Suprapubic skin (tissue), 4 donors: ENCODE measurements around the gene CFAP92. TPM values are rescaled to one million over a fixed set of nuclear protein-coding genes. Genes with fewer than 3 reads are reported as not detected.

Experiments
- DNase-seq, 2 donors: peaks; one replicate each; pipeline ENCODE4 v3.0.0-alpha.2; 2019; ENCODE audit warnings: low spot score in 2 of 2
- H3K27ac ChIP-seq: fragments of 200-600 bp; sonication (generic); one replicate; pipeline ENCODE4 v1.5.1; 2019
- H3K27me3 ChIP-seq: fragments of 200-600 bp; sonication (generic); one replicate; pipeline ENCODE4 v1.5.1; 2019
- H3K36me3 ChIP-seq: fragments of 200-600 bp; sonication (generic); one replicate; pipeline ENCODE4 v1.5.1; 2019
- H3K4me1 ChIP-seq: fragments of 200-600 bp; sonication (generic); one replicate; pipeline ENCODE4 v1.5.1; 2019
- H3K4me3 ChIP-seq: fragments of 200-600 bp; sonication (generic); one replicate; pipeline ENCODE4 v1.5.1; 2019; ENCODE audit warnings: mild to moderate bottlenecking
- H3K9me3 ChIP-seq: fragments of 200-600 bp; sonication (generic); one replicate; pipeline ENCODE4 v1.5.1; 2019
- CTCF ChIP-seq, 2 donors: fragments of 200-600 bp in 1 of 2; fragments of 450-650 bp in 1 of 2; sonication (generic) in 1 of 2; IDR thresholded peaks; one replicate each; pipeline ENCODE4 v1.5.1; 2016 to 2019; ENCODE audit warnings: antibody characterized with exemption in 2 of 2, mild to moderate bottlenecking in 1 of 2, moderate library complexity in 1 of 2
- EP300 ChIP-seq: sonication (generic); formaldehyde crosslinking; IDR thresholded peaks from one replicate; pipeline ENCODE4 v1.6.1; 2017; ENCODE audit warnings: antibody characterized with exemption
- POLR2A ChIP-seq, 2 donors: fragments of 450-650 bp; IDR thresholded peaks; one replicate each; pipeline ENCODE4 v1.6.1; 2017; ENCODE audit warnings: antibody characterized with exemption in 2 of 2, mild to moderate bottlenecking in 2 of 2, moderate library complexity in 2 of 2
- POLR2AphosphoS5 ChIP-seq, 3 donors: sonication (generic); formaldehyde crosslinking; IDR thresholded peaks; one replicate each; pipeline ENCODE4 v1.6.1; 2017; ENCODE audit warnings: antibody characterized with exemption in 3 of 3
- WGBS: methylation state at CpG from one replicate; pipeline ENCODE4 v1.1.5; 2018; 5-methylcytosine and 5-hydroxymethylcytosine counted together
- total RNA-seq, 4 donors: library from RNA; depleted of rRNA; stranded (reverse); fragments of >200 nt; gene quantifications; one replicate each; pipeline ENCODE4 v1.1.0, GENCODE V29; 2016

Gene CFAP92
- total RNA-seq, 4 donors from 2014 or later = 0.11 to 1.7 (median 0.87) TPM

DNA sequence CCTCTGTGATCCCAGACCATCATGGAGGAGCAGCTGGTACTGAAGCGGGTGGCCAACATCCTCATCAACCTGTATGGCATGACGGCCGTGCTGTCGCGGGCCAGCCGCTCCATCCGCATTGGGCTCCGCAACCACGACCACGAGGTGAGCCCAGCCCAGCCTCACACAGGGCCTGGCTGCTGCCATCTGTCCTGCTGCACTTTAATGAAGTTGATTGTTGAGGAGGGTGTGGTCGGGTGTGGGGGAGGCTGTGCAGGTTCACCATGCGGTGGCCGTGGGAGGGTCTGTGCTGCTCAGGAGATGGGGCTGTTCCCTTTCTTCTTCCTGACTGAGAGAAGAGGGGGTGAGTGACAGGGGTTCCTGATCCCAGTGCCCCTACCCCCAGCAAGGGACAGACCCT lies 83.9 kb downstream of the CFAP92 start:
- Histone ChIP-seq H3K4me1 (no peaks in the 10 kb centered on the region), H3K27me3 (no peaks in the 10 kb centered on the region), H3K27ac (no peak overlapping the region), H3K9me3 (no peaks in the 10 kb centered on the region), H3K4me3 (no peak overlapping the region), H3K36me3 (peaks cover 100% of the 10 kb centered on the region)
- 93% methylated on average over 3 of the region's 13 CpGs for WGBS
- peak in 1 of 2 donors; percentile 68 for DNase-seq
- TF ChIP-seq POLR2A (IDR thresholded peaks at IDR 0.05) (no peak), EP300 (no peak)

GRCh38 chr3:128908951-128909350 lies 84.9 kb downstream of the CFAP92 start:
- WGBS = 97% methylated on average over 5 of the region's 6 CpGs
- Histone ChIP-seq H3K4me1 (no peaks in the 10 kb centered on the region), H3K27ac (no peak overlapping the region), H3K27me3 (no peaks in the 10 kb centered on the region), H3K4me3 (no peak overlapping the region), H3K36me3 (peaks cover 100% of the 10 kb centered on the region), H3K9me3 (no peaks in the 10 kb centered on the region)
- DNase-seq = no peak
- TF ChIP-seq EP300 (no peak), POLR2AphosphoS5 (IDR thresholded peaks at IDR 0.05) (no peak), POLR2A (IDR thresholded peaks at IDR 0.05) (no peak), CTCF (IDR thresholded peaks at IDR 0.05) (no peak)

GRCh38 chr3:128907706-128908445 lies 86.0 kb downstream of the CFAP92 start:
- Histone ChIP-seq H3K27ac (no peak overlapping the region), H3K4me3 (no peak overlapping the region), H3K9me3 (no peaks in the 10 kb centered on the region), H3K27me3 (no peaks in the 10 kb centered on the region), H3K4me1 (no peaks in the 10 kb centered on the region), H3K36me3 (peaks cover 100% of the 10 kb centered on the region)
- TF ChIP-seq POLR2A (IDR thresholded peaks at IDR 0.05) (no peak), EP300 (no peak), CTCF (IDR thresholded peaks at IDR 0.05) (no peak), POLR2AphosphoS5 (IDR thresholded peaks at IDR 0.05) (no peak)
- no peak for DNase-seq
- 78% methylated on average over 4 of the region's 15 CpGs for WGBS

- H3K9me3 ChIP-seq = no peaks in the 10 kb centered on the region
- TF ChIP-seq POLR2AphosphoS5 (IDR thresholded peaks at IDR 0.05) (no peak), POLR2A (IDR thresholded peaks at IDR 0.05) (no peak), EP300 (no peak), CTCF (IDR thresholded peaks at IDR 0.05) (no peak)
- no peaks in the 10 kb centered on the region for H3K27me3 ChIP-seq
- DNase-seq = no peak
- 77% methylated on average over 5 of the region's 7 CpGs for WGBS
- peaks cover 100% of the 10 kb centered on the region for H3K36me3 ChIP-seq
- no peak overlapping the region for H3K27ac ChIP-seq
- H3K4me1 ChIP-seq = no peaks in the 10 kb centered on the region
- no peak overlapping the region for H3K4me3 ChIP-seq
These were observed 86.9 kb downstream of the CFAP92 start for GRCh38 chr3:128906804-128907525.

DNA sequence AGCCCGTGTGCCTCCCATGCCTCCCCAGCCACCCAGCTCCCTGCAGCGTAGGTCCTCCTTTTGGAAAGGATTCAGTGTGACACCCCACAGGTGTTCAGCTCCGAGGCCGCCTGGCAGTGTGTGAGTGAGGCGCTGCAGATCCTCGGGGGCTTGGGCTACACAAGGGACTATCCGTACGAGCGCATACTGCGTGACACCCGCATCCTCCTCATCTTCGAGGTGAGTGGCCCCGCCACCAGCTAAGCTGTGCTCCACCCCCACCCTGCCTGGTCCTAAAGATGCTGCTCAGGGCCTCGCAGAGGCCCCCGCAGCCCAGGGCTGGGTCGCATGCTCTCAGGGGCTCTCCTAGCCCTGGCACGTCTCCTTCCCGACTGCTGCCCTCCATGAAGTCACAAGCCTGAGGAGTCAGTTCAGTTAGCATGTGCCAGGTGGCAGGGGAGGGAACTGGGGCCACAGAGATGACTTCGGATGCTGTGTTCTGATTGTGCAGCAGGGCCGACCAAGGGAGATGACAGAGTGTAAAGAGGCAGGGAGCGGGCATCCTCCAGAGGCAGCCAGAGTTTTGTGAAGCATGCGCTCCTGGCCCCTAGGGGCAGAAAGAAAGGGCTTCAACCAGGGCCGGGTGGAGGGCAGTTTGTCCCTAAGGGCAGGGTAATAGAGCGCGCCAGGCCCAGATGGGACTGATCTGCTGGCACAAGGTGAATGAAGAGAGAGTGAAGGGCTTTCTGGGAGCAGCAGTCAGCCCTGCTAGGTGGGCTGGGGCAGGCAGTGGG lies 87.7 kb downstream of the CFAP92 start:
- no peaks in the 10 kb centered on the region for H3K4me1 ChIP-seq
- no peak for TF ChIP-seq CTCF (IDR thresholded peaks at IDR 0.05)
- peaks cover 100% of the 10 kb centered on the region for H3K36me3 ChIP-seq
- H3K27ac ChIP-seq = no peak overlapping the region
- H3K9me3 ChIP-seq = no peaks in the 10 kb centered on the region
- H3K4me3 ChIP-seq = no peak overlapping the region
- DNase-seq = no peak
- WGBS = 90% methylated on average over 11 of the region's 25 CpGs
- H3K27me3 ChIP-seq = no peaks in the 10 kb centered on the region
